NCI-H187 treated with DMSO at 0.1 percent for 48 hours (cell line): ENCODE data around the gene PHACTR3.

Experiments used
- DNase-seq: peaks from one replicate; lab custom pipeline; 2025; lab: John Stamatoyannopoulos, UW

PHACTR3 gene

GRCh38 chr20:59622496-59622895, 18.2 kb downstream of the PHACTR3 start:
- no peak for DNase-seq

- DNase-seq: no peak
These were observed 18.8 kb downstream of the PHACTR3 start for GRCh38 chr20:59623133-59623532.

- DNase-seq: no peak
These were observed 19.2 kb downstream of the PHACTR3 start for GRCh38 chr20:59623583-59623982.

GRCh38 chr20:59624401-59624800, 20.1 kb downstream of the PHACTR3 start:
- no peak for DNase-seq

GRCh38 chr20:59625214-59625922, 21.0 kb downstream of the PHACTR3 start:
- no peak for DNase-seq

- no peak for DNase-seq
These were observed 23.0 kb downstream of the PHACTR3 start for GRCh38 chr20:59627298-59627697.

- DNase-seq: no peak
These were observed 23.8 kb downstream of the PHACTR3 start for GRCh38 chr20:59628171-59628570.

- no peak for DNase-seq
These were observed 25.1 kb downstream of the PHACTR3 start for GRCh38 chr20:59629141-59630045.

- no peak for DNase-seq
These were observed 26.2 kb downstream of the PHACTR3 start for GRCh38 chr20:59630526-59630925.

GRCh38 chr20:59631751-59632540, 27.6 kb downstream of the PHACTR3 start:
- no peak for DNase-seq

- no peak for DNase-seq
These were observed 28.3 kb downstream of the PHACTR3 start for GRCh38 chr20:59632541-59633113.

- no peak for DNase-seq
These were observed 29.4 kb downstream of the PHACTR3 start for GRCh38 chr20:59633656-59634251.

GRCh38 chr20:59634435-59635005, 30.2 kb downstream of the PHACTR3 start:
- DNase-seq: no peak

GRCh38 chr20:59636766-59637370, 32.5 kb downstream of the PHACTR3 start:
- DNase-seq: no peak

- no peak for DNase-seq
These were observed 35.9 kb downstream of the PHACTR3 start for GRCh38 chr20:59640267-59640666.

- DNase-seq: no peak
These were observed 39.3 kb downstream of the PHACTR3 start for GRCh38 chr20:59643615-59644061.

- DNase-seq: no peak
These were observed 40.1 kb downstream of the PHACTR3 start for GRCh38 chr20:59644371-59644939.

- no peak for DNase-seq
These were observed 40.9 kb downstream of the PHACTR3 start for GRCh38 chr20:59645271-59645670.

- no peak for DNase-seq
These were observed 41.4 kb downstream of the PHACTR3 start for GRCh38 chr20:59645761-59646171.

- DNase-seq: no peak
These were observed 42.1 kb downstream of the PHACTR3 start for GRCh38 chr20:59646487-59646886.
